ENCODE measurements around the gene BRPF1.

DNA sequence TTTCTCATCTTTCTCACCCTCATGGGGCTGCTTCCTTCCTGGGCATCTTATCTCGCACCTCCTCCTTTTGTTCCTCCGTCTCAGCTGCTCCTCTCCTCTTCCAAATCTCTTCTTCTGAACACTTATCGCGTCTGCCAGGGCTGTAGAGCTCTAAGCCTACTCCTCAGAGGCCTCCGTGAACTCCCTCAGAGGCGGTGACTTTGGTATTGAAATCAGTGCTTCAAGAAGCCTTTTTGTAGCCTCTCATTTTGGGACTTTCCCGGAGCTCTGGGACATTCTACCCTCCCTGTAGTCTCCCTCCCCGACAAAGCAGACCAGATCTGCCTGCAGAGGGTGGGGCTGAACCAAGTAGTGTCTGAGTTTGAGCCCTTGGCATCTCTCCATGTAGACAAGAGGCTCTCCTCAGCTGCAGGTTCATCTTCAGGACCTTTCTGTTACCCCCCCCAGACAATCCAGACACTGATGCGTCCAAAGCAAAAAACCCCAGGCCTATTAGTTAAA is 45.4 kb upstream of the BRPF1 start:
- TF ChIP-seq POLR2AphosphoS5 (IDR thresholded peaks at IDR 0.05; ENCODE audit: low read depth, low read length) (no peak), FOXP2 (optimal IDR thresholded peaks at IDR 0.05; ENCODE audit: borderline replicate concordance, extremely low read depth, extremely low read length, insufficient read depth) (no peak), SIN3A (IDR thresholded peaks at IDR 0.05; ENCODE audit: borderline replicate concordance, insufficient read depth, low read length) (no peak)
- TF ChIP-seq, protein P1, sequence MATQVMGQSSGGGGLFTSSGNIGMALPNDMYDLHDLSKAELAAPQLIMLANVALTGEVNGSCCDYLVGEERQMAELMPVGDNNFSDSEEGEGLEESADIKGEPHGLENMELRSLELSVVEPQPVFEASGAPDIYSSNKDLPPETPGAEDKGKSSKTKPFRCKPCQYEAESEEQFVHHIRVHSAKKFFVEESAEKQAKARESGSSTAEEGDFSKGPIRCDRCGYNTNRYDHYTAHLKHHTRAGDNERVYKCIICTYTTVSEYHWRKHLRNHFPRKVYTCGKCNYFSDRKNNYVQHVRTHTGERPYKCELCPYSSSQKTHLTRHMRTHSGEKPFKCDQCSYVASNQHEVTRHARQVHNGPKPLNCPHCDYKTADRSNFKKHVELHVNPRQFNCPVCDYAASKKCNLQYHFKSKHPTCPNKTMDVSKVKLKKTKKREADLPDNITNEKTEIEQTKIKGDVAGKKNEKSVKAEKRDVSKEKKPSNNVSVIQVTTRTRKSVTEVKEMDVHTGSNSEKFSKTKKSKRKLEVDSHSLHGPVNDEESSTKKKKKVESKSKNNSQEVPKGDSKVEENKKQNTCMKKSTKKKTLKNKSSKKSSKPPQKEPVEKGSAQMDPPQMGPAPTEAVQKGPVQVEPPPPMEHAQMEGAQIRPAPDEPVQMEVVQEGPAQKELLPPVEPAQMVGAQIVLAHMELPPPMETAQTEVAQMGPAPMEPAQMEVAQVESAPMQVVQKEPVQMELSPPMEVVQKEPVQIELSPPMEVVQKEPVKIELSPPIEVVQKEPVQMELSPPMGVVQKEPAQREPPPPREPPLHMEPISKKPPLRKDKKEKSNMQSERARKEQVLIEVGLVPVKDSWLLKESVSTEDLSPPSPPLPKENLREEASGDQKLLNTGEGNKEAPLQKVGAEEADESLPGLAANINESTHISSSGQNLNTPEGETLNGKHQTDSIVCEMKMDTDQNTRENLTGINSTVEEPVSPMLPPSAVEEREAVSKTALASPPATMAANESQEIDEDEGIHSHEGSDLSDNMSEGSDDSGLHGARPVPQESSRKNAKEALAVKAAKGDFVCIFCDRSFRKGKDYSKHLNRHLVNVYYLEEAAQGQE (IDR thresholded peaks at IDR 0.05; ENCODE audit: insufficient read depth in 1 of 2, low read depth in 2 of 2, low read length in 2 of 2): no peak

Measured in PFSK-1 (cell line).